Islet precursor cell (in vitro differentiated cells): ENCODE measurements around the gene SLC51B.

Source experiments
- DNase-seq: peaks from one replicate; pipeline ENCODE4 v3.0.0-alpha.2; 2018

Gene SLC51B

GRCh38 chr15:65101891-65102708, 56.9 kb downstream of the SLC51B start:
- no peak for DNase-seq

GRCh38 chr15:65102912-65103311, 57.7 kb downstream of the SLC51B start:
- DNase-seq, result no peak
